GM23248 (cell line): ENCODE data around the gene GBP5. TPM values are rescaled to one million over a fixed set of nuclear protein-coding genes. Genes with fewer than 3 reads are reported as not detected.
A peak's percentile ranks its signal among the peaks of the same experiment; 100 is the strongest.
"Not testable (repeated sequence)": the region's sequence is repeated elsewhere in the genome, so short reads cannot be mapped to it uniquely, and the experiment has no call there.

Source experiments
- DNase-seq: peaks from one replicate; pipeline ENCODE4 v3.0.0-alpha.2; 2015
- H2AFZ ChIP-seq: fragments of 200-600 bp; sonication (generic); 2 replicates; pipeline ENCODE4 v1.6.1; 2016; ENCODE audit warnings: antibody characterized with exemption
- H3F3A ChIP-seq: fragments of 200-600 bp; sonication (generic); 2 replicates; pipeline ENCODE4 v1.6.1; 2016; ENCODE audit warnings: mild to moderate bottlenecking, antibody characterized with exemption, mixed run types; ENCODE audit not compliant: insufficient read depth
- H3K27ac ChIP-seq: fragments of 200-600 bp; sonication (generic); 2 replicates; pipeline ENCODE4 v1.5.1; 2016; ENCODE audit warnings: mild to moderate bottlenecking
- H3K27me3 ChIP-seq: fragments of 200-600 bp; sonication (generic); replicated peaks from 2 replicates; pipeline ENCODE4 v1.6.1; 2016; ENCODE audit warnings: mild to moderate bottlenecking; ENCODE audit not compliant: insufficient read depth
- H3K36me3 ChIP-seq: fragments of 200-600 bp; sonication (generic); 2 replicates; pipeline ENCODE4 v1.6.1; 2016; ENCODE audit warnings: low read depth, mild to moderate bottlenecking
- H3K4me1 ChIP-seq: fragments of 200-600 bp; sonication (generic); 2 replicates; pipeline ENCODE4 v1.6.1; 2016; ENCODE audit warnings: mild to moderate bottlenecking; ENCODE audit not compliant: insufficient read depth
- H3K4me2 ChIP-seq: fragments of 200-600 bp; sonication (generic); one replicate; pipeline ENCODE4 v1.6.1; 2016; ENCODE audit warnings: mild to moderate bottlenecking; ENCODE audit not compliant: unreplicated experiment
- H3K4me3 ChIP-seq: fragments of 200-600 bp; sonication (generic); 2 replicates; pipeline ENCODE4 v1.5.1; 2016; ENCODE audit warnings: mild to moderate bottlenecking
- H3K79me2 ChIP-seq: fragments of 200-600 bp; sonication (generic); 2 replicates; pipeline ENCODE4 v1.6.1; 2016; ENCODE audit warnings: mild to moderate bottlenecking; ENCODE audit not compliant: insufficient read depth
- H3K9ac ChIP-seq: fragments of 200-600 bp; sonication (generic); 2 replicates; pipeline ENCODE4 v1.6.1; 2016; ENCODE audit warnings: mild to moderate bottlenecking
- H3K9me2 ChIP-seq: fragments of 200-600 bp; sonication (generic); 2 replicates; pipeline ENCODE4 v1.6.1; 2016; ENCODE audit warnings: mixed run types, mild to moderate bottlenecking, moderate library complexity; ENCODE audit not compliant: insufficient read depth
- H3K9me3 ChIP-seq: fragments of 200-600 bp; sonication (generic); one replicate; pipeline ENCODE4 v1.6.1; 2017; ENCODE audit warnings: low read depth
- H4K20me1 ChIP-seq: fragments of 200-600 bp; sonication (generic); 2 replicates; pipeline ENCODE4 v1.6.0; 2016; ENCODE audit not compliant: insufficient read depth
- EZH2 ChIP-seq: fragments of 200-600 bp; sonication (generic); IDR thresholded peaks from 2 replicates; pipeline ENCODE4 v1.6.1; 2018; ENCODE audit warnings: antibody characterized with exemption, mild to moderate bottlenecking; ENCODE audit not compliant: insufficient read depth, poor library complexity, severe bottlenecking
- EZH2phosphoT487 ChIP-seq: fragments of 200-600 bp; sonication (generic); IDR thresholded peaks from 2 replicates; pipeline ENCODE4 v1.6.1; 2018; ENCODE audit warnings: antibody characterized with exemption, moderate library complexity, mild to moderate bottlenecking, low read depth; ENCODE audit not compliant: insufficient read depth
- WGBS, 2 experiments: methylation state at CpG; one replicate each; pipeline ENCODE4 v1.1.6; 2015 to 2017; ENCODE audit warnings: low lambda C conversion rate in 2 of 2, low coverage in 1 of 2; ENCODE audit errors: missing lambda C conversion rate in 2 of 2; 5-methylcytosine and 5-hydroxymethylcytosine counted together
- in situ Hi-C: fragments of 300-500 bp; cut with MboI; formaldehyde crosslinking; loops from 2 replicates; pipeline ENCODE4 v1.15.0; 2020
- polyA plus RNA-seq: library from polyadenylated mRNA; unstranded; fragments of >200 nt; fragmentation: Nextera tagmentation; extraction: Ambion mirVana; gene quantifications from 2 replicates; pipeline ENCODE4 v1.2.1, GENCODE V29; 2016
- total RNA-seq: library from RNA; depleted of rRNA; stranded (reverse); fragments of >200 nt; shearing (Covaris generic); gene quantifications from 2 replicates; pipeline ENCODE4 v1.2.3, GENCODE V29; 2014; rRNA removed

The GBP5 gene
- total RNA-seq (0.43 and 2.0 TPM in 2 replicates), polyA plus RNA-seq (1.2 and 1.3 TPM in 2 replicates)

GRCh38 chr1:89272269-89273041, at the start of gene GBP5:
GBP5 (minus strand) TSS chr1:89272860; CDS start chr1:89269555, 3,305 bp downstream.
- in situ Hi-C loops, H3K9me2 ChIP-seq, H3K27me3 ChIP-seq, H3K36me3 ChIP-seq, H3K9me3 ChIP-seq, H4K20me1 ChIP-seq, H3K79me2 ChIP-seq: not testable (repeated sequence)
- peak within 1 kb of the TSS; percentile 60 for H3K4me2 ChIP-seq
- peaks cover 31% of the 10 kb centered on the region for H3K4me1 ChIP-seq
- H3K9ac ChIP-seq: peak within 1 kb of the TSS; percentile 51
- peak within 1 kb of the TSS; percentile 67 for H2AFZ ChIP-seq
- 48 to 52% methylated on average over 16 of the region's 16 CpGs for WGBS, 2 experiments
- peak; percentile 31 for DNase-seq
- peak within 1 kb of the TSS; percentile 71 for H3K27ac ChIP-seq
- H3F3A ChIP-seq: peaks cover 33% of the 10 kb centered on the region
- H3K4me3 ChIP-seq: peak within 1 kb of the TSS; percentile 64

DNA sequence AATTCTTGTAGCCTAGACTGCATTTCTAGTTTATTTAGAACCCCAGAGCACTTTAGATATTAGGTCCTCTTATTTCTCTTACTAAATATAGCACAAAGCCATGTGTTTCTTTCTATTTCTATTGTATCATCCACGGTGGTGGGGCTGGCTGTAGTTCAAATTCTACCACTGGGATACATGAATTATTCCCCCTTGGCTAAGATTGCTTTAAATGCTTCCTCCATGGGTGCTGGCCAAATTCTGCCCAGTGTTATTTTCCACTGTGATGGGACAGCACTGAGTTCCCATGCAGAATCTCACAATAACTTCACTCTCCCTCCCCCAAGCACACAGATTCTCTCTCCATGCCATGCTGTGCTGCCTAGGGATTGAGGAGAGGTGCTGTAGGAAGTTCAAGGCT, 49.7 kb upstream of the GBP5 start:
- Histone ChIP-seq H3K27me3 (no peaks in the 10 kb centered on the region), H3K4me2 (no peak overlapping the region), H3K79me2 (no peaks in the 10 kb centered on the region), H3K4me3 (no peak overlapping the region), H2AFZ (no peak overlapping the region), H4K20me1 (no peaks in the 10 kb centered on the region), H3K36me3 (no peaks in the 10 kb centered on the region), H3K9ac (no peak overlapping the region), H3K4me1 (no peaks in the 10 kb centered on the region), H3K9me3 (no peaks in the 10 kb centered on the region), H3K27ac (no peak overlapping the region), H3F3A (no peaks in the 10 kb centered on the region), H3K9me2 (no peaks in the 10 kb centered on the region)
- TF ChIP-seq EZH2 (no peak), EZH2phosphoT487 (no peak)
- DNase-seq: no peak
- in situ Hi-C loops: no loop called here
- 0% methylated on average over 1 of the region's 1 CpG for WGBS, 2 experiments

- TF ChIP-seq EZH2phosphoT487 (no peak), EZH2 (no peak)
- no peaks in the 10 kb centered on the region for H3F3A ChIP-seq
- H3K27ac ChIP-seq: no peak overlapping the region
- in situ Hi-C loops: no loop called here
- no peak overlapping the region for H3K4me3 ChIP-seq
- H3K9me3 ChIP-seq: no peaks in the 10 kb centered on the region
- H3K79me2 ChIP-seq: no peaks in the 10 kb centered on the region
- no peaks in the 10 kb centered on the region for H3K27me3 ChIP-seq
- no peaks in the 10 kb centered on the region for H3K9me2 ChIP-seq
- no peaks in the 10 kb centered on the region for H4K20me1 ChIP-seq
- DNase-seq: no peak
- H3K4me1 ChIP-seq: peaks cover 9% of the 10 kb centered on the region
- no peak overlapping the region for H3K4me2 ChIP-seq
- no peaks in the 10 kb centered on the region for H3K36me3 ChIP-seq
- no peak overlapping the region for H2AFZ ChIP-seq
- H3K9ac ChIP-seq: no peak overlapping the region
Measured at GRCh38 chr1:89312572-89312971, 39.9 kb upstream of the GBP5 start.

DNA sequence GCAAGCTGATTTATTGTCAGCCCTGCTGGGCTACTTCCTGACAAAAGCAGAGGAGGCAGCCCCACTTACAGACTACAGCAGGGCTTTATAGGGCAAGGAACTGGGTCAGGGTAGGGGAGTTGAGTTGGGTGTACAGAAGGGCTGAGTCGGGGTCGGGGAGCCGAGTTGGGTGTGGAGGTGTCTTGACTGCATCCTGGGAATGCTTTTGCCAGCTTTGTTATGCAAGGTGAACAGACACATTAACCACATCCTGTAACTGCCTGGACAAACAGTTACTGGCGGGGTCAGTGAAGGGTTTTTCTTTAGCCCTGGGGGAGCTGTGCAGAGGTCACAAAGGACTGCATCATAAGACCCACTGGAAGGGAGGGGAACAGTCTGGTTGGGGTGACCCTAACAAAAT, 39.1 kb upstream of the GBP5 start:
- no peak overlapping the region for H2AFZ ChIP-seq
- in situ Hi-C loops: no loop called here
- H3K27ac ChIP-seq: no peak overlapping the region
- 80 to 90% methylated on average over 4 of the region's 4 CpGs for WGBS, 2 experiments
- H3K79me2 ChIP-seq: no peaks in the 10 kb centered on the region
- no peaks in the 10 kb centered on the region for H4K20me1 ChIP-seq
- no peak overlapping the region for H3K4me3 ChIP-seq
- no peak overlapping the region for H3K4me2 ChIP-seq
- no peaks in the 10 kb centered on the region for H3K9me3 ChIP-seq
- no peaks in the 10 kb centered on the region for H3K27me3 ChIP-seq
- no peaks in the 10 kb centered on the region for H3K9me2 ChIP-seq
- no peaks in the 10 kb centered on the region for H3K36me3 ChIP-seq
- H3F3A ChIP-seq: no peaks in the 10 kb centered on the region
- TF ChIP-seq EZH2: no peak
- no peak for TF ChIP-seq EZH2phosphoT487
- no peak overlapping the region for H3K9ac ChIP-seq
- DNase-seq: no peak
- H3K4me1 ChIP-seq: peaks cover 9% of the 10 kb centered on the region

DNA sequence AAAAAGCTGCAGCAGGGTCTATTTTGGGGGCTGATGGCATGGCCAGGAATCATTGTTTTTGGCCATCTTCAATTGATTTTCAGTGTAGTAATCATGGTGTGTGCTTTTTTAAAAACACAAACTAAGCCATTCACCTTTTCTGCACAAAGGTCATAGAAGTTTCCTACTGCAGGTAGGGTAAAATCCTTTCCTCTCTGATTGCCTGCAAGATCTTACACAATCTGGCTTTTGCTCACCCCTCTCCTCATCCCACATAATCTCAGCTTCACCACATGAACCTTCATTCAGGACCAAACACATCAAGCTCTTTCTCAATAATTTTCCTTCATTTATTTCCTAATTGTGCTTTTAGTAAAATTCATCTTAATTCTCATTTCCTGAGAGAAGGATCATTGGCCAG, 38.3 kb upstream of the GBP5 start:
- Histone ChIP-seq H3K27me3 (no peaks in the 10 kb centered on the region), H3K4me3 (0 out of 2 replicates have a peak overlapping the region, but pooled peaks have one; percentile 11), H3K9ac (no peak overlapping the region), H3K79me2 (no peaks in the 10 kb centered on the region), H3K36me3 (no peaks in the 10 kb centered on the region), H3K9me3 (no peaks in the 10 kb centered on the region), H3F3A (no peaks in the 10 kb centered on the region), H4K20me1 (no peaks in the 10 kb centered on the region), H2AFZ (peak overlapping the region; percentile 50), H3K4me1 (peaks cover 9% of the 10 kb centered on the region), H3K27ac (no peak overlapping the region), H3K4me2 (peak overlapping the region; percentile 6), H3K9me2 (no peaks in the 10 kb centered on the region)
- DNase-seq: no peak
- in situ Hi-C loops: no loop called here
- TF ChIP-seq EZH2phosphoT487 (no peak), EZH2 (no peak)
